Endothelial cell (in vitro differentiated cells): ENCODE results near the gene ARAP2. TPM values are rescaled to one million over a fixed set of nuclear protein-coding genes. Genes with fewer than 3 reads are reported as not detected.

Experiments
- DNase-seq: peaks from one replicate; pipeline ENCODE4 v3.0.0; 2021; ENCODE audit warnings: low spot score
- H3K27ac Mint-ChIP-seq: one replicate; pipeline ENCODE4 v1.8.0; 2021; ENCODE audit warnings: mixed read lengths, inconsistent platforms; ENCODE audit not compliant: unreplicated experiment
- H3K27me3 Mint-ChIP-seq: one replicate; pipeline ENCODE4 v1.8.0; 2021; ENCODE audit warnings: mild to moderate bottlenecking, moderate library complexity, mixed read lengths, inconsistent platforms; ENCODE audit not compliant: unreplicated experiment
- H3K36me3 Mint-ChIP-seq: one replicate; pipeline ENCODE4 v1.8.0; 2021; ENCODE audit warnings: mild to moderate bottlenecking, low read depth, mixed read lengths, inconsistent platforms; ENCODE audit not compliant: unreplicated experiment
- H3K4me1 Mint-ChIP-seq: one replicate; pipeline ENCODE4 v1.8.0; 2021; ENCODE audit warnings: mild to moderate bottlenecking, mixed read lengths, inconsistent platforms; ENCODE audit not compliant: unreplicated experiment
- H3K4me3 Mint-ChIP-seq: one replicate; pipeline ENCODE4 v1.8.0; 2021; ENCODE audit warnings: mild to moderate bottlenecking, mixed read lengths, inconsistent platforms; ENCODE audit not compliant: unreplicated experiment
- H3K9me3 Mint-ChIP-seq: one replicate; pipeline ENCODE4 v1.8.0; 2021; ENCODE audit warnings: mixed read lengths, inconsistent platforms; ENCODE audit not compliant: unreplicated experiment
- CTCF ChIP-seq: fragments of 200-600 bp; sonication (generic); IDR thresholded peaks from one replicate; pipeline ENCODE4 v1.5.0; 2021; ENCODE audit warnings: antibody characterized with exemption; ENCODE audit not compliant: unreplicated experiment
- total RNA-seq: library from RNA; stranded (reverse); fragmentation: NEBNext Ultra II Directional; extraction: Animal tissue kit (Norgen Biotek cat#: 25700); gene quantifications from one replicate; pipeline ENCODE4 v1.2.1, GENCODE V29; 2021; ENCODE audit not compliant: unreplicated experiment

Gene ARAP2
- total RNA-seq, 1 donor from 2014 or later: 20.1 TPM

- DNase-seq: no peak
- H3K27ac Mint-ChIP-seq: no peak overlapping the region
- H3K9me3 Mint-ChIP-seq: no peaks in the 10 kb centered on the region
These were observed 115.6 kb downstream of the ARAP2 start for GRCh38 chr4:36128689-36129088.

GRCh38 chr4:36123906-36124305 lies 120.4 kb downstream of the ARAP2 start:
- H3K4me3 Mint-ChIP-seq: no peak overlapping the region
- no peak for TF ChIP-seq CTCF
- H3K27ac Mint-ChIP-seq: no peak overlapping the region
- peaks cover 2% of the 10 kb centered on the region for H3K4me1 Mint-ChIP-seq
- DNase-seq: no peak
- H3K36me3 Mint-ChIP-seq: no peaks in the 10 kb centered on the region
- no peaks in the 10 kb centered on the region for H3K27me3 Mint-ChIP-seq
- no peaks in the 10 kb centered on the region for H3K9me3 Mint-ChIP-seq

More at GRCh38 chr4:36128689-36129088, 115.6 kb downstream of the ARAP2 start:
- Mint-ChIP-seq H3K4me3 (no peak overlapping the region), H3K4me1 (no peaks in the 10 kb centered on the region), H3K36me3 (no peaks in the 10 kb centered on the region), H3K27me3 (peaks cover 1% of the 10 kb centered on the region)
- TF ChIP-seq CTCF: no peak

DNA sequence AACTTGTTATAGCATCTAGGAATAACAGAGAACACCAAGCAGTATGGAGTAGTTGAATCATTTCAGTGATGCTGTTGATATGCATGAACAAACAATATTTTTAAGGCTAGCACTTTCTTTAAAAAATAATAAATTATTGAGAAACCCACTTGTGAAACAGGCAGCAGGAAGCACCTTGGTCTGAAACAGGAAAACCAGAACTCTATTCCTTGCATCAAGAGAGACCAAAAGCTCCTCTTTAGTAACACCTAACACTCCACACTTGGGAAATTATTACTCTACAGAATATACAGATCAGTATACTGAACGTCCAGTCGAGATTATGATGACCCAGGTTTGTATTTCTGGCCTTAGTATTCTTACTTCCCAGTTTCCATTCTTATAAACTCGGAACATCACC lies 129.0 kb downstream of the ARAP2 start:
- TF ChIP-seq CTCF: no peak
- Mint-ChIP-seq H3K4me1 (no peaks in the 10 kb centered on the region), H3K27me3 (no peaks in the 10 kb centered on the region), H3K9me3 (no peaks in the 10 kb centered on the region), H3K27ac (no peak overlapping the region), H3K4me3 (no peak overlapping the region), H3K36me3 (no peaks in the 10 kb centered on the region)
- DNase-seq: no peak

DNA sequence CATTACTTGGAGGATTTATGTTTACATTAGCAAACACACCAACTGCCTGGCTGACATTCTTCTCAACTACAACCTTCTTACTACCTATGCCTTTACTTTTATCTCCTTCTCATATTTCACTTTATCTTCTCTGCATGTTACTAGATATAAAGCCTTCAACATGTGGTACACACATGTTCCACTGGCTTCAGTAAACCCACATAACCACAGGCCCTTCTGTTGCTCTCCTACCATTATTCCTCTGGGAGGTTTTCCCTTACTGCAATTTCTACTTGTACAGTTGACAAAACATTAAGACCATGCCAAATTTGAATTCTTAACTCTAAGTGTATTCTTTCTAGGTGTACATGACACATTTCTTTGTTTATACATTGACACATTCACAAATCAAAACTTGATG lies 133.1 kb downstream of the ARAP2 start:
- no peak for DNase-seq
- Mint-ChIP-seq H3K4me1 (no peaks in the 10 kb centered on the region), H3K4me3 (no peak overlapping the region), H3K27me3 (no peaks in the 10 kb centered on the region), H3K9me3 (no peaks in the 10 kb centered on the region), H3K27ac (no peak overlapping the region), H3K36me3 (no peaks in the 10 kb centered on the region)
- TF ChIP-seq CTCF: no peak

GRCh38 chr4:36099509-36099908 lies 144.8 kb downstream of the ARAP2 start:
- Mint-ChIP-seq H3K27ac (no peak overlapping the region), H3K4me1 (no peaks in the 10 kb centered on the region), H3K27me3 (no peaks in the 10 kb centered on the region), H3K9me3 (no peaks in the 10 kb centered on the region), H3K36me3 (peaks cover 6% of the 10 kb centered on the region), H3K4me3 (no peak overlapping the region)
- TF ChIP-seq CTCF: no peak
- no peak for DNase-seq
